Parathyroid adenoma (tissue), 2 donors: Measurements from ENCODE around the gene GSE1.

ENCODE experiments used
- H2AFZ ChIP-seq: fragments of 300-600 bp; sonication (generic); one replicate; pipeline ENCODE4 v1.7.0; 2017; ENCODE audit warnings: antibody characterized with exemption, mild to moderate bottlenecking
- H3K27ac ChIP-seq: fragments of 300-600 bp; sonication (generic); one replicate; pipeline ENCODE4 v1.7.0; 2017
- H3K27me3 ChIP-seq: fragments of 300-600 bp; sonication (generic); one replicate; pipeline ENCODE4 v1.7.0; 2017; ENCODE audit warnings: low read length; ENCODE audit not compliant: control insufficient read depth, insufficient read depth
- H3K36me3 ChIP-seq: fragments of 300-600 bp; sonication (generic); one replicate; pipeline ENCODE4 v1.7.0; 2017; ENCODE audit warnings: low read length; ENCODE audit not compliant: control insufficient read depth, insufficient read depth
- H3K4me1 ChIP-seq: fragments of 300-600 bp; sonication (generic); one replicate; pipeline ENCODE4 v1.7.0; 2017; ENCODE audit warnings: control low read depth
- H3K4me2 ChIP-seq: fragments of 300-600 bp; sonication (generic); one replicate; pipeline ENCODE4 v1.7.0; 2017; ENCODE audit warnings: low read length
- H3K4me3 ChIP-seq: fragments of 300-600 bp; sonication (generic); one replicate; pipeline ENCODE4 v1.7.0; 2017; ENCODE audit warnings: low read depth, low read length
- H3K79me2 ChIP-seq: fragments of 300-600 bp; sonication (generic); one replicate; pipeline ENCODE4 v1.7.0; 2017; ENCODE audit warnings: control low read depth
- H3K9ac ChIP-seq: fragments of 300-600 bp; sonication (generic); one replicate; pipeline ENCODE4 v1.7.0; 2017; ENCODE audit warnings: mild to moderate bottlenecking
- H3K9me3 ChIP-seq: fragments of 300-600 bp; sonication (generic); one replicate; pipeline ENCODE4 v1.7.0; 2017; ENCODE audit warnings: low read length; ENCODE audit not compliant: control insufficient read depth
- TF ChIP-seq, protein P1 (sequence below): fragments of 300-600 bp; sonication (generic); IDR thresholded peaks from one replicate; pipeline ENCODE4 v1.7.0; 2017; ENCODE audit warnings: antibody characterized with exemption, mild to moderate bottlenecking
- donor health status: primary hyperparathyroidism.

Gene GSE1

DNA sequence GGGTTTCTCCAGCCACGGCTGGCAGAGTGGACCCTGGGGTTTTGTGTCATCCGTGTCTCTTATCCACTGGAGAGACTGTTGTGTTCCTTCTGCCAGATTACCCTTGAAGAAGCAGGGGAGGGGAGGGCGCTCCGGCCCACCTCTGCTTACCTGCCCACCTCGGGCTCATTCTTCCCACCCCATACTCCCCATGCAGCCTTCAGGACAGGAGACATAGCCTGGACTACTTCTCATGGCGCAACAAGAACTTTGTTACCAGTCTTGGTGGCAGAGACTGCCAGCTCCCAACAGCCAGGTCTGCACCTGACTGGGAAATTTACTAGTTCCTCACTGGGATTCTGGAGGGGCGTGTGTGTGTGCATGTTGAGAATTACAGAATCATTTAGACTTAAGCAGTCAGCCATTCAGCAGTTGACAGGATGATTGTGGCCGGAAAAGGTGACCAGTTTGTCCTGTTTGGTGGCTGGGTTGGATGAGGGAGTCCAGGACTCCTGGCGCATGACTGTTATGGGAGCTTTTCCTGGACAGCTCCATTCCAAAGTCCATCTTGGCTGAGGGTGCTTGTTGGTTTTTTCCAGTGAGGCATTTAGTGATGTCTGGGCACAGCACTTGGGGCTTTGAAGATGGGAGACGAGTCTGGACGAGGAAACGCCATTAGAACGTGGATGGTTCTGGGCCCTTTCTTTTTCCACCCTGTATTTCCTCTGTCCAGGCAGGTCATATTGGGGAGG lies 8.7 kb downstream of the GSE1 start:
- H2AFZ ChIP-seq = no peak overlapping the region
- TF ChIP-seq, protein P1, sequence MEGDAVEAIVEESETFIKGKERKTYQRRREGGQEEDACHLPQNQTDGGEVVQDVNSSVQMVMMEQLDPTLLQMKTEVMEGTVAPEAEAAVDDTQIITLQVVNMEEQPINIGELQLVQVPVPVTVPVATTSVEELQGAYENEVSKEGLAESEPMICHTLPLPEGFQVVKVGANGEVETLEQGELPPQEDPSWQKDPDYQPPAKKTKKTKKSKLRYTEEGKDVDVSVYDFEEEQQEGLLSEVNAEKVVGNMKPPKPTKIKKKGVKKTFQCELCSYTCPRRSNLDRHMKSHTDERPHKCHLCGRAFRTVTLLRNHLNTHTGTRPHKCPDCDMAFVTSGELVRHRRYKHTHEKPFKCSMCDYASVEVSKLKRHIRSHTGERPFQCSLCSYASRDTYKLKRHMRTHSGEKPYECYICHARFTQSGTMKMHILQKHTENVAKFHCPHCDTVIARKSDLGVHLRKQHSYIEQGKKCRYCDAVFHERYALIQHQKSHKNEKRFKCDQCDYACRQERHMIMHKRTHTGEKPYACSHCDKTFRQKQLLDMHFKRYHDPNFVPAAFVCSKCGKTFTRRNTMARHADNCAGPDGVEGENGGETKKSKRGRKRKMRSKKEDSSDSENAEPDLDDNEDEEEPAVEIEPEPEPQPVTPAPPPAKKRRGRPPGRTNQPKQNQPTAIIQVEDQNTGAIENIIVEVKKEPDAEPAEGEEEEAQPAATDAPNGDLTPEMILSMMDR = no peak
- no peaks in the 10 kb centered on the region for H3K36me3 ChIP-seq
- H3K4me2 ChIP-seq = no peak overlapping the region
- H3K9ac ChIP-seq = no peak overlapping the region
- H3K79me2 ChIP-seq = peaks cover 96% of the 10 kb centered on the region
- peaks cover 3% of the 10 kb centered on the region for H3K4me1 ChIP-seq
- H3K27me3 ChIP-seq = no peaks in the 10 kb centered on the region
- H3K9me3 ChIP-seq = no peaks in the 10 kb centered on the region
- no peak overlapping the region for H3K4me3 ChIP-seq
- no peak overlapping the region for H3K27ac ChIP-seq

DNA sequence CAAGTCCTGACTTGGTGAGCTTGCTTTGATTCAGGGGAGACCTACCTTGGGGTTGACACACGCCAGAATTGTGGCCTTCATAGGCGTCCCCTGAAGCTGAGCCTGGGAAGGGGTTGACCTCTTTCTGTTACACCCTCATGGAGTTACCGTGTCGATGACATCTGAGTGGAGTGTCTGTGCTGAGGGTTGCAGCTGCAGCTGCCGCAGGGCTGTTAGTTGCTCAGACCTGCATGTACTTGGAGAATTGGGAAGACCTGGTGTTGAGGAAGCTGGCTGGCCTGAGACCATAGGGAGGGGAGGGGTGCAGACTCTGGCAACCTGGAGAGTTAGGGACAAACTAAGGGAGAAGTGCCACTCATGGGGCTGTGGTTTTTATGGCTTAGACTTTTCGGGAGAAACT lies 9.6 kb downstream of the GSE1 start:
- no peak overlapping the region for H2AFZ ChIP-seq
- H3K4me1 ChIP-seq = peaks cover 3% of the 10 kb centered on the region
- H3K27me3 ChIP-seq = no peaks in the 10 kb centered on the region
- no peak overlapping the region for H3K9ac ChIP-seq
- no peaks in the 10 kb centered on the region for H3K36me3 ChIP-seq
- H3K9me3 ChIP-seq = no peaks in the 10 kb centered on the region
- TF ChIP-seq, protein P1 = no peak
- no peak overlapping the region for H3K4me3 ChIP-seq
- H3K4me2 ChIP-seq = no peak overlapping the region
- H3K79me2 ChIP-seq = peaks cover 96% of the 10 kb centered on the region
- no peak overlapping the region for H3K27ac ChIP-seq

DNA sequence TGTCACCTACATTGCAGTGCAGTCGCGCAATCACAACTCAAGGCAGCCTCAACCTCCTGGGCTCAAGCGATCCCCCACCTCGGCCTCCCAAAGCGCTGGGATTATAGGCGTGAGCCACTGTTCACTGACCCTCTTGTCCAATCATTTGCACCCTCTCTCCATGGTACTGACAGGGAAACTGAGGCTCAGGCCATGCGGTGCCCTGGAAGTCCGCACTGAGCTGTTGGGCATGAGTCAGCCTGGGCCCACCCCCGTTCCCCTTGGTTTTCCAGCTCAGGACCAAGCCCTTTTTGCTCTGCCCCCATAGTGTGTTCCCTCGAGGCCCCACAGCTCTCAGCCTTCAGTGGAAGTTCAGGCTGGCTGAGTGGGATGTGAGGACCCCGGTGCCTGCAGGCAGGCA lies 10.1 kb downstream of the GSE1 start:
- Histone ChIP-seq H3K9me3 (no peaks in the 10 kb centered on the region), H3K4me2 (no peak overlapping the region), H3K79me2 (peaks cover 96% of the 10 kb centered on the region), H3K9ac (no peak overlapping the region), H3K36me3 (no peaks in the 10 kb centered on the region), H2AFZ (no peak overlapping the region), H3K27me3 (no peaks in the 10 kb centered on the region), H3K4me1 (peaks cover 3% of the 10 kb centered on the region), H3K27ac (no peak overlapping the region), H3K4me3 (no peak overlapping the region)
- TF ChIP-seq, protein P1 = no peak

DNA sequence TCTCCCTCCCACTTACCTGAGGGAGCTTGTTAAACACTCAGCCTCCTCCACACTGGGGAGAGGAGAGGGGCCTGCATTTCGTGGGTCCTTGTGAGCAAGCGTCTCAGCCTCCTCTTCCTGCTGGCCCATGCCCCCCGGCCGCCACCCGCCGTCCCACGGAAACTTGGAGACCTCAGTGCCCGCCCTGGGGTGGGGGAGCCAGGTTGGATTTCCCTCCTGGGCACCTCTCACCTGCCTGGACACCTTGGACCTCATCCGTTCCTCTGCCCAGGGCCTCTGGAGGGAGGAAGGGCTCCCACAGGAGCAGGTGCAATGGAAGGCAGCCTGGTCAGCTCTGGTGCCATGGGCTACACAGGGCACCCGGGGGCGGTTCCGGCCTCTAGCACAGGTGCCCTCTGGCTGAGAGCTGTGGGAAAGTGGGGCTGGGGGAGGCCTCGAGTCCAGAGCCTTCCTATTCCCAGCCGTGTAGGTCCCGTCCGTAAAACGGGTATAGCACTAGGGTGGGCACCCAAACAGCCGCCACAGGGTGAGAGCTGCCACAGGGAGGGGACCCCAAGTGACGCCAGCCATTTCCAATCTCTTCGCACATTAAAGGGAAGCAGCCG lies 11.0 kb downstream of the GSE1 start:
- Histone ChIP-seq H3K27me3 (no peaks in the 10 kb centered on the region), H3K4me1 (peaks cover 3% of the 10 kb centered on the region), H3K9me3 (no peaks in the 10 kb centered on the region), H3K9ac (no peak overlapping the region), H2AFZ (no peak overlapping the region), H3K4me3 (no peak overlapping the region), H3K36me3 (no peaks in the 10 kb centered on the region), H3K4me2 (no peak overlapping the region), H3K79me2 (peaks cover 96% of the 10 kb centered on the region), H3K27ac (no peak overlapping the region)
- TF ChIP-seq, protein P1 = no peak

GRCh38 chr16:85624646-85625045 lies 11.5 kb downstream of the GSE1 start:
- peaks cover 3% of the 10 kb centered on the region for H3K4me1 ChIP-seq
- TF ChIP-seq, protein P1 = no peak

More at GRCh38 chr16:85624646-85625045, 11.5 kb downstream of the GSE1 start:
- no peak overlapping the region for H3K9ac ChIP-seq
- H3K27me3 ChIP-seq = no peaks in the 10 kb centered on the region
- H3K4me3 ChIP-seq = no peak overlapping the region
- peaks cover 96% of the 10 kb centered on the region for H3K79me2 ChIP-seq
- H3K36me3 ChIP-seq = no peaks in the 10 kb centered on the region
- no peaks in the 10 kb centered on the region for H3K9me3 ChIP-seq
- no peak overlapping the region for H2AFZ ChIP-seq
- H3K4me2 ChIP-seq = no peak overlapping the region
- H3K27ac ChIP-seq = no peak overlapping the region
